Stomach (tissue), 9 donors: ENCODE measurements around the gene ZSCAN9. TPM values are rescaled to one million over a fixed set of nuclear protein-coding genes. Genes with fewer than 3 reads are reported as not detected.

Source experiments
- DNase-seq, 2 donors: peaks; one replicate each; pipeline versions ENCODE4 v3.0.0 to v3.0.0-alpha.2; 2013 to 2019
- H3K27ac ChIP-seq, 5 donors: fragments of 200-600 bp in 4 of 5; sonication (generic) in 4 of 5; one replicate each; pipeline ENCODE4 v1.5.1; 2013 to 2019; ENCODE audit warnings: mild to moderate bottlenecking in 1 of 5, moderate library complexity in 1 of 5
- H3K27me3 ChIP-seq, 3 donors: fragments of 200-600 bp; sonication (generic); one replicate each; pipeline ENCODE4 v1.5.1; 2017 to 2019; ENCODE audit warnings: mixed run types in 1 of 3
- H3K36me3 ChIP-seq, 4 donors: fragments of 200-600 bp; sonication (generic); 1 replicate in 3 of 4; 2 replicates in 1 of 4; pipeline ENCODE4 v1.5.1; 2016 to 2019
- H3K4me1 ChIP-seq, 4 donors: fragments of 200-600 bp; sonication (generic); one replicate each; pipeline ENCODE4 v1.5.1; 2016 to 2019
- H3K4me3 ChIP-seq, 4 donors: fragments of 200-600 bp; sonication (generic) in 3 of 4; one replicate each; pipeline ENCODE4 v1.5.1; 2016 to 2019; ENCODE audit warnings: mild to moderate bottlenecking in 1 of 4
- H3K9me3 ChIP-seq, 4 donors: fragments of 200-600 bp; sonication (generic); one replicate each; pipeline ENCODE4 v1.5.1; 2016 to 2019
- CTCF ChIP-seq, 7 experiments: fragments of 450-650 bp in 4 of 7; fragments of 200-600 bp in 3 of 7; sonication (generic) in 3 of 7; IDR thresholded peaks; one replicate each; pipeline ENCODE4 v1.5.1; 2016 to 2019; ENCODE audit warnings: antibody characterized with exemption in 7 of 7, control low read depth in 2 of 7, mild to moderate bottlenecking in 1 of 7
- EP300 ChIP-seq: sonication (generic); formaldehyde crosslinking; IDR thresholded peaks from one replicate; pipeline ENCODE4 v1.6.1; 2017; ENCODE audit warnings: antibody characterized with exemption
- POLR2A ChIP-seq, 4 donors: fragments of 450-650 bp; IDR thresholded peaks; one replicate each; pipeline ENCODE4 v1.6.1; 2016; ENCODE audit warnings: antibody characterized with exemption in 4 of 4, control low read depth in 2 of 4, mild to moderate bottlenecking in 1 of 4, moderate library complexity in 1 of 4
- POLR2AphosphoS5 ChIP-seq, 3 donors: sonication (generic); formaldehyde crosslinking; IDR thresholded peaks; one replicate each; pipeline ENCODE4 v1.6.1; 2016; ENCODE audit warnings: antibody characterized with exemption in 3 of 3
- WGBS, 5 donors: extraction: QIAGEN DNeasy Blood & Tissue Kit in 3 of 5; methylation state at CpG; one replicate each; pipeline versions ENCODE4 v1.1.5 to v1.1.7; 2013 to 2018; 5-methylcytosine and 5-hydroxymethylcytosine counted together
- intact Hi-C: fragments of 100-400 bp; cut with DNase I; formaldehyde crosslinking; loops from one replicate; pipeline ENCODE4 v1.15.1; 2023; ENCODE audit warnings: low total_unique reads
- polyA plus RNA-seq, 3 donors: library from polyadenylated mRNA; stranded (reverse); fragments of 200-250 nt; gene quantifications; one replicate each; pipeline ENCODE4 v1.2.3, GENCODE V29; 2013
- total RNA-seq, 5 donors: library from RNA; depleted of rRNA; stranded (reverse); fragments of >200 nt; gene quantifications; one replicate each; pipeline versions ENCODE4 v1.1.0 to v1.2.3, GENCODE V29; 2014 to 2016
- donor health status: healthy with polysubstance abuse.
- donor health status: Bipolar disorder and iron deficiency.
- donor health status: healthy.

ZSCAN9 gene
- total and polyA plus RNA-seq, 8 donors, result 1.8 to 37.9 (median 7.5) TPM

GRCh38 chr6:28250747-28251146, 25.7 kb downstream of the ZSCAN9 start:
- 76 to 89% (median 83%) methylated on average over 2 of the region's 2 CpGs for WGBS, 5 donors
- Histone ChIP-seq H3K27ac (no peak overlapping the region), H3K9me3 (no peaks in the 10 kb centered on the region), H3K36me3 (peaks cover 17 to 39% (median 32%) of the 10 kb centered on the region in 4 donors), H3K4me1 (peaks cover 4 to 29% (median 21%) of the 10 kb centered on the region in 4 donors), H3K27me3 (peaks cover 0 to 18% (median 0%) of the 10 kb centered on the region in 3 donors), H3K4me3 (peak overlapping the region in 3 of 4 donors; percentile 84 to 98 (median 96))
- TF ChIP-seq CTCF (IDR thresholded peaks at IDR 0.05), result no peak
- no peak for TF ChIP-seq EP300
- TF ChIP-seq POLR2A (IDR thresholded peaks at IDR 0.05), result no peak
- TF ChIP-seq POLR2AphosphoS5 (IDR thresholded peaks at IDR 0.05), result no peak
- intact Hi-C loops, result no loop called here
- no peak for DNase-seq

- Histone ChIP-seq H3K9me3 (no peaks in the 10 kb centered on the region), H3K4me3 (peak overlapping the region; percentile 68 to 98 (median 90)), H3K36me3 (peaks cover 8 to 30% (median 23%) of the 10 kb centered on the region in 4 donors), H3K27ac (peak overlapping the region in 4 of 5 donors; percentile 30 to 74 (median 56)), H3K4me1 (peaks cover 4 to 29% (median 21%) of the 10 kb centered on the region in 4 donors), H3K27me3 (peaks cover 0 to 18% (median 0%) of the 10 kb centered on the region in 3 donors)
- peak in 1 of 2 donors; percentile 40 for DNase-seq
- intact Hi-C loops, result no loop called here
- TF ChIP-seq EP300 (no peak), CTCF (IDR thresholded peaks at IDR 0.05) (no peak)
- WGBS, 5 donors, result 0 to 1% (median 0%) methylated on average over 23 to 25 of the region's 25 CpGs
Observed at GRCh38 chr6:28251661-28252008, 26.6 kb downstream of the ZSCAN9 start.

DNA sequence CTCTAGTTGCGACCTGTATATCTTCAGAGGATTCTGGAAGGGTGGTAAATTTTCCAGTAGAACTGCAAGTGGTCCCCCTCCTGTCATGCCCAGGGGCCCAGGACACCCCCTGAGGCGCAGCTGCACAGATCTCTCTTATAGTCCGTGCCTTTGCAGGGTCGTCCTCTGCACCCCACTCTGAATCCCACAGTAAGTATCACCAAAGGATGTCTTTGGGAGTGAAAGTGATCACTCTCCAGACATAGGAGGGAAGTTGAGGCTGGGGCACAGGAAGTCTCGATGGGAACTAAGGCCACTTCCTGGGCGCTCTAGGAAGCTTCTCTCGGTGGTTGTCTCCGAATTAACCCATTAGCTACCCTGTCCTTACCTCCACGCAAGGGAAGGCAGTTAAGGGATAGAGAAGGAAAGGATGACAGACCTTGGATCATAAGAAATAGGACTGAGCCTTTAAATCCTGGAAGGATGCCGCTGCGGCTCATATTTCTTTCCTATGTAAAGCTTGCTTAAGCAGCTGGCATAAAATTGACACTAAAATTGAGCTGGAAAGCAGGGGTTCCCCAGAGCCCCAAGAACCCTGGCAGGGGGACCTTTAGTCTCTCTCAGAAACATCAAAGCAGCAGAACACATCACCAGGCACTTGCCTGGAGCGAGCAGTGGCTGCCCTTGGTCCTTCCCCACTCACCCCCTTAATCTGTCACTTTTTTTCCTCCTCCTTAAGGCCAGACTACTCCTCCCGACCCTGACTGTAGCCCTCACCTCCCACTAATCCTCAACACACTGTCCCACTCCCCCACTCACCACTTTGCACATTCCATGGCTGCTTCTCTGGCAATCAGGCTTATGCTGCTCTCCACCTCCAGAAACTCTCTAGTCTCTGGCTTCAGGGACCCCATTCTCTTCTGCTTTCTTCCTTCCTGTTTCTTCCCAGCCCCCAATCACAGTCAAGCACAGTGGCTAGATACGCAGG, 27.2 kb downstream of the ZSCAN9 start, which contains the start of gene ZKSCAN4:
TSS of gene ZKSCAN4 (minus strand) at position 261 of the 967 bp plus-strand sequence. CDS start 289 bp downstream, outside the sequence.
- peak; percentile 73 to 96 for DNase-seq
- 6 to 8% (median 7%) methylated on average over 13 to 14 of the region's 14 CpGs for WGBS, 5 donors
- Histone ChIP-seq H3K36me3 (peaks cover 2 to 23% (median 16%) of the 10 kb centered on the region in 4 donors), H3K9me3 (no peaks in the 10 kb centered on the region), H3K4me1 (peaks cover 4 to 29% (median 21%) of the 10 kb centered on the region in 4 donors), H3K27me3 (peaks cover 0 to 18% (median 0%) of the 10 kb centered on the region in 3 donors), H3K27ac (peak within 1 kb of the TSS in 4 of 5 donors; percentile 30 to 74 (median 56)), H3K4me3 (peak within 1 kb of the TSS; percentile 68 to 98 (median 90))
- intact Hi-C loops, result no loop called here
- no peak for TF ChIP-seq EP300
- peak in 2 of 3 donors; percentile 42 to 76 for TF ChIP-seq POLR2AphosphoS5 (IDR thresholded peaks at IDR 0.05)

DNA sequence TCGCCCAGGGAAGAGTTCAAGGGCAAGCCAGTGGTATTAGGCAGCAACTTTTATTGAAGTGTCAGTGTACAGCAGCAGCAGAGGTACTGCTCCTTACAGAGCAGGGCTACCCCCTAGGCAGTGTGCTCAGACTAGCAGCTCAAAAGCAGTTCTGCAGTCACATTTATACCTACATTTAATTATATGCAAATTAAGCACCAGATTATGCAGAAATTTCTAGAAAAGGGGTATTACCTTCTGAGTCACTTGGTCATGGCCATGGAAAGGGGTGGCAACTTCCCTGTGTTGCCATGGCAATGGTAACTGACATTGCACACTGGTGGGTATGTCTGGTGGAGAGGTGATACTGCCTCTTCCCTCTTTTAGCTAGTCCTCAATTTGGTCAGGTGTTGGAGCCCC, 29.0 kb downstream of the ZSCAN9 start:
- H3K27me3 ChIP-seq, result peaks cover 0 to 18% (median 3%) of the 10 kb centered on the region in 3 donors
- no peak for TF ChIP-seq CTCF (IDR thresholded peaks at IDR 0.05)
- no peak for TF ChIP-seq POLR2A (IDR thresholded peaks at IDR 0.05)
- TF ChIP-seq EP300, result no peak
- no peak for TF ChIP-seq POLR2AphosphoS5 (IDR thresholded peaks at IDR 0.05)
- H3K4me3 ChIP-seq, result no peak overlapping the region
- H3K36me3 ChIP-seq, result peaks cover 0 to 5% (median under 1%) of the 10 kb centered on the region in 4 donors
- DNase-seq, result no peak
- H3K4me1 ChIP-seq, result peaks cover 4 to 36% (median 22%) of the 10 kb centered on the region in 4 donors
- intact Hi-C loops, result no loop called here
- WGBS, 5 donors, result 73 to 94% (median 89%) methylated on average over 1 of the region's 1 CpG
- H3K9me3 ChIP-seq, result peaks cover 0 to 3% (median 0%) of the 10 kb centered on the region in 4 donors
- no peak overlapping the region for H3K27ac ChIP-seq
